ENCODE measurements around the gene N4BP2L1.
"Not testable (repeated sequence)": the region's sequence is repeated elsewhere in the genome, so short reads cannot be mapped to it uniquely, and the experiment has no call there.

N4BP2L1 gene

DNA sequence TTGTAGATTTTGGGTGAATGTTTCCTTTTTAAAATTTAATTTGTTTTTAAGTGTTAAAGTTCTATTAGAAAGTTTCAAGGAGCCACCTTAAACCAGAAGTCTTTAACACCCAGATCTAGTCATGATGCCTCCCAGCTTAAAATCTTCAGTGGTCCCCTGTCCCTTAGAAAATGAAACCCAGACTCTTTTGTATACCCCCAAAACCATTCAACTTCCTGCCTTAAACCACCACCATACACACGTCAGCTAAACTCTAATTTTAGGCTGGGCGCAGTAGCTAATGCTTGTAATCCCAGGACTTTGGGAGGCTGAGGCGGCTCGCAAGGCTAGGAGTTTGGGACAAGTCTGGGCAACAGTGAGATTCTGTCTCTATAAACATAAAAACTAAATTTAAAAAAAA is 37.9 kb downstream of the N4BP2L1 start:
- DNase-seq (ENCODE audit: low spot score): no peak

- no peak for DNase-seq (ENCODE audit: low spot score)
Observed at GRCh38 chr13:32385410-32385809, 42.5 kb downstream of the N4BP2L1 start.

- no peak for DNase-seq (ENCODE audit: low spot score)
Observed at GRCh38 chr13:32384702-32385101, 43.2 kb downstream of the N4BP2L1 start.

DNA sequence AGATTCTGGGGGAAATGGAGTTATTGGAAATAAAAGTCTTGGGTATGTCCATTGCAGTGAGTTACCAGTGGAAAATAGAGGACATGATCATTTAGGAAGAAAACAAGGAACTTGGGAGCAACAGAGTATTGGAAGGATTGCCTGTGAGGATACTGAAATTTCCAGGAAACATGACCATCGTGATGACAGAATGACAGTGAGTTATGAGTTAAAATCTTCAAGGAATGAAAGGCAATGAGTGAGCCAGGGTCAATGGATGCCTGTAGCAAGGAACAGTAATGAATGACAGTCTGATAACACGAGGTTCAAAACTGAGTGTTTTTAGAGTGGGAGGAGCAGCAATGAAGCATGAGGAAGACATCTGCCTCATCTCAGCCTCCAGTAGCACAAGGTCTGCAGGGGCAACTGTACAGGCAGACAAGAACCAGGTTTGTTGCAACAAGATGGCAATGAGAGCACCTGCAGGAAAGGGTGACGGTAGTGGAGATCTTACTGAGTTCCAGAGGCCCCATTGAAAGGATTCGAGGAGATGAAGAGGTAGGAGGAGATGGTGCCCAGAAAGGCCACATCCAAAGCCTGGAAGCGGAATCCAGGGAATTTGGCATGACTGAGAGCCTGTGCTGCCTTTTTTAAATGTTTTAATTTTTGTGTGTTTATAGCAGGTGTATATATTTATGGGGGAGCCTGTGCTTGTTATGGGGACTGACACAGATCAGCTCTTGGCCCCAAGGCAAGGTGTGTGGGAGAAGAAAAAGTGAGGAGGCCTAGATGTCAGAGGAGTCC is 43.9 kb downstream of the N4BP2L1 start:
- DNase-seq (ENCODE audit: low spot score): no peak

GRCh38 chr13:32381539-32381938 is 46.4 kb downstream of the N4BP2L1 start:
- DNase-seq (ENCODE audit: low spot score): peak; percentile 54

DNA sequence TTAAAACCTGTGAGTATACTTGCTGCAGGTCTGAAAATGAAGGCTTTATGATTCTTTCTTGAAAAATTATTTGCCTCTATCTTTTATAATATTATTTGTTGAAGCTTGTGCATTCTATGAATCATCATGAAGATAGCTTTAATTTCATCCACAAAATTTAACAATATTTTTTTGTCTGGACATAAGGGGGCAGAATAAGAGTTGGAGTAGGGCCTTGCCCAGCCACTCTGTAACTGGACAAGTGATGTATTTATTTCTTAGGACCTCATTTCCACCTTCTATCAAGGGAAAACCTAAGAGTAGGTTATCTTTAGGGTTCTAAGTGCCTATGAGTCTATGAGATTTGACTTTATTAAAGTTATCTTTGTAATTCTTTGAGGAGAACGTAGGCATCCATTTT is 49.9 kb downstream of the N4BP2L1 start:
- peak; percentile 3 for DNase-seq (ENCODE audit: low spot score)

DNA sequence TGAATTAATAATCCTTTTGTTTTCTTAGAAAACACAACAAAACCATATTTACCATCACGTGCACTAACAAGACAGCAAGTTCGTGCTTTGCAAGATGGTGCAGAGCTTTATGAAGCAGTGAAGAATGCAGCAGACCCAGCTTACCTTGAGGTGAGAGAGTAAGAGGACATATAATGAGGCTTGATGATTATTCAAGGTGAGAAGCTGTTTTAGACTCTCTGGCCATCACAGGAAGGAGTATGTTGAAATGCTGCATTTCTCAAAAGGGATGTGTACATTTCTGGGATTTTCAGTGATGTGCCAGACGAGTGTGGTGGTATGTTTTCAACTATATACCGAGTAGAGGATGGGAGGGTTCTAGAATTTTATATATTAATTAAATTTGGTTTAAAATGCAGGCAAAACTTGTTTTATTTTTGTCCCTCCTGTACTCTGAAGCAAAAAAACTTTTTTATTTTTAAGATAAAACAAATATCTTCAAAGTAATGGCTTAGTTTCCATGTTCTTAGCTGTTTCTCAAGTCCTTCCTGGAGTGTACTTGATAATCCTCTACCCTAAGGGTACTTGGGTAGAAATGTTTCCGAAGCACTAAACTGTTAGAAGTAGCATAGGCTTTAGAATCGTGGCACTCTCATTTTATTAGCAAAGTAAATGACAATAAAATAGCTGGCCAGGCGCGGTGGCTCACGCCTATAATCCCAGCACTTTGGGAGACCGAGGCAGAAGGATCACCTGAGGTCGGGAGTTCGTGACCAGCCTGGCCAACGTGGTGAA is 51.1 kb downstream of the N4BP2L1 start:
- no peak for DNase-seq (ENCODE audit: low spot score)

DNA sequence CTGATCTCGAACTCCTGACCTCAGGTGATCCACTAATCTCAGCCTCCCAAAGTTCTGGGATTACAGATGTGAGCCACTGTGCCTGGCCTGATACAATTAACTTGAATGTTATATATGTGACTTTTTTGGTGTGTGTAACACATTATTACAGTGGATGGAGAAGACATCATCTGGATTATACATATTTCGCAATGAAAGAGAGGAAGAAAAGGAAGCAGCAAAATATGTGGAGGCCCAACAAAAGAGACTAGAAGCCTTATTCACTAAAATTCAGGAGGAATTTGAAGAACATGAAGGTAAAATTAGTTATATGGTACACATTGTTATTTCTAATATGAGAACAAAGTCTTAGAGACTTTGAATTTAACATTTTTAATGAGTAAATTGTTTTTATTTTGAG is 57.1 kb downstream of the N4BP2L1 start:
- DNase-seq (ENCODE audit: low spot score): no peak

DNA sequence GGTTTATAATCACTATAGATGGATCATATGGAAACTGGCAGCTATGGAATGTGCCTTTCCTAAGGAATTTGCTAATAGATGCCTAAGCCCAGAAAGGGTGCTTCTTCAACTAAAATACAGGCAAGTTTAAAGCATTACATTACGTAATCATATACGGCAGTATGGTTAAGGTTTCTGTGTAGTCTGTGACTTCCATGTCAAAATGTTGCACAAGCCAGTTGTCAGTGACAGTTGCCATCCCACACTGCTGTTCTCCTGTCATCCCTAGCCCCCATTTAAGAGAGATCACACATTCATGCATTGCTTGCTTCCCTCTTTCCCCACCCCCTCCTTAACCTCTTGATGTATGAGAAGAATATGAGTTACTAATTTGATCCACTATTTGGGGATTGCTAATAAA is 65.4 kb downstream of the N4BP2L1 start:
- no peak for DNase-seq (ENCODE audit: low spot score)

DNA sequence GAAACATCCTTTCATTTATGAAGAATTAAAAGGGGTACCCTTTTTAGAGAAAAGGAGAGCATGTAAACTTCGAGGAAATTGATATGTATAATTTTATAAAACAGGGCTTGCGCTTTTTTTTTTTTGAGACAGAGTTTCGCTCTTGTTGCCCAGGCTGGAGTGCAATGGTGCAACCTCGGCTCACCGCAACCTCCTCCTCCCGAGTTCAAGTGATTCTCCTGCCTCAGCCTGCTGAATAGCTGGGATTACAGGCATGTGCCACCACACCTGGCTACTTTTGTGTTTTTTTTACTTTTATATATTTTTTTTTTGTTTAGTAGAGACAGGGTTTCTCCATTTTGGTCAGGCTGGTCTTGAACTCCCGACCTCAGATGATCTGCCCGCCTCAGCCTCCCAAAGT is 72.0 kb downstream of the N4BP2L1 start:
- DNase-seq (ENCODE audit: low spot score): not testable (repeated sequence)

- DNase-seq (ENCODE audit: low spot score): no peak
Observed at GRCh38 chr13:32354040-32354439, 73.9 kb downstream of the N4BP2L1 start.

- DNase-seq (ENCODE audit: low spot score): not testable (repeated sequence)
Observed at GRCh38 chr13:32350839-32351441, 77.0 kb downstream of the N4BP2L1 start.
